NCI-H1105 (cell line): ENCODE measurements around the gene ABHD18.

Source experiments
- DNase-seq: peaks from one replicate; lab custom pipeline; 2025; lab: John Stamatoyannopoulos, UW

ABHD18 gene

GRCh38 chr4:128068918-128069317, 103.7 kb downstream of the ABHD18 start:
- no peak for DNase-seq

- no peak for DNase-seq
Observed at GRCh38 chr4:128076464-128076863, 111.3 kb downstream of the ABHD18 start.
